ENCODE measurements around the gene ROR1.

The ROR1 gene

GRCh38 chr1:63936276-63936675 is 162.5 kb downstream of the ROR1 start:
- H3K4me1 Mint-ChIP-seq (ENCODE audit: low read depth): no peaks in the 10 kb centered on the region
- no peak overlapping the region for H3K27ac Mint-ChIP-seq
- H3K9me3 Mint-ChIP-seq (ENCODE audit: low read depth): no peaks in the 10 kb centered on the region
- H3K27me3 Mint-ChIP-seq: no peaks in the 10 kb centered on the region
- H3K36me3 Mint-ChIP-seq: no peaks in the 10 kb centered on the region
- H3K4me3 Mint-ChIP-seq: no peak overlapping the region

- H3K36me3 Mint-ChIP-seq: no peaks in the 10 kb centered on the region
- H3K4me1 Mint-ChIP-seq (ENCODE audit: low read depth): no peaks in the 10 kb centered on the region
- H3K9me3 Mint-ChIP-seq (ENCODE audit: low read depth): no peaks in the 10 kb centered on the region
- no peaks in the 10 kb centered on the region for H3K27me3 Mint-ChIP-seq
- H3K4me3 Mint-ChIP-seq: no peak overlapping the region
- no peak overlapping the region for H3K27ac Mint-ChIP-seq
Observed at GRCh38 chr1:63936801-63937200, 163.0 kb downstream of the ROR1 start.

GRCh38 chr1:63937461-63938022 is 163.7 kb downstream of the ROR1 start:
- no peak overlapping the region for H3K4me3 Mint-ChIP-seq
- H3K27me3 Mint-ChIP-seq: no peaks in the 10 kb centered on the region
- no peaks in the 10 kb centered on the region for H3K36me3 Mint-ChIP-seq
- no peaks in the 10 kb centered on the region for H3K9me3 Mint-ChIP-seq (ENCODE audit: low read depth)
- no peaks in the 10 kb centered on the region for H3K4me1 Mint-ChIP-seq (ENCODE audit: low read depth)
- no peak overlapping the region for H3K27ac Mint-ChIP-seq

- Mint-ChIP-seq H3K36me3 (no peaks in the 10 kb centered on the region), H3K4me1 (ENCODE audit: low read depth) (no peaks in the 10 kb centered on the region), H3K27me3 (peaks cover 3% of the 10 kb centered on the region), H3K9me3 (ENCODE audit: low read depth) (no peaks in the 10 kb centered on the region), H3K27ac (no peak overlapping the region), H3K4me3 (no peak overlapping the region)
Observed at GRCh38 chr1:63940440-63940839, 166.6 kb downstream of the ROR1 start.

GRCh38 chr1:63943393-63943792 is 169.6 kb downstream of the ROR1 start:
- H3K27ac Mint-ChIP-seq: no peak overlapping the region
- no peaks in the 10 kb centered on the region for H3K4me1 Mint-ChIP-seq (ENCODE audit: low read depth)
- H3K36me3 Mint-ChIP-seq: no peaks in the 10 kb centered on the region
- no peaks in the 10 kb centered on the region for H3K9me3 Mint-ChIP-seq (ENCODE audit: low read depth)
- peaks cover 3% of the 10 kb centered on the region for H3K27me3 Mint-ChIP-seq
- H3K4me3 Mint-ChIP-seq: no peak overlapping the region

GRCh38 chr1:63945943-63946342 is 172.1 kb downstream of the ROR1 start:
- Mint-ChIP-seq H3K27ac (no peak overlapping the region), H3K27me3 (peaks cover 3% of the 10 kb centered on the region), H3K4me1 (ENCODE audit: low read depth) (no peaks in the 10 kb centered on the region), H3K4me3 (no peak overlapping the region), H3K36me3 (no peaks in the 10 kb centered on the region), H3K9me3 (ENCODE audit: low read depth) (no peaks in the 10 kb centered on the region)

- H3K4me3 Mint-ChIP-seq: no peak overlapping the region
- no peaks in the 10 kb centered on the region for H3K9me3 Mint-ChIP-seq (ENCODE audit: low read depth)
- no peaks in the 10 kb centered on the region for H3K4me1 Mint-ChIP-seq (ENCODE audit: low read depth)
- H3K27ac Mint-ChIP-seq: no peak overlapping the region
- H3K27me3 Mint-ChIP-seq: peaks cover 3% of the 10 kb centered on the region
- no peaks in the 10 kb centered on the region for H3K36me3 Mint-ChIP-seq
Observed at GRCh38 chr1:63946866-63947491, 173.2 kb downstream of the ROR1 start.

GRCh38 chr1:63947904-63948303 is 174.1 kb downstream of the ROR1 start:
- Mint-ChIP-seq H3K27me3 (peaks cover 3% of the 10 kb centered on the region), H3K4me1 (ENCODE audit: low read depth) (no peaks in the 10 kb centered on the region), H3K36me3 (no peaks in the 10 kb centered on the region), H3K9me3 (ENCODE audit: low read depth) (no peaks in the 10 kb centered on the region), H3K4me3 (no peak overlapping the region), H3K27ac (no peak overlapping the region)

GRCh38 chr1:63950023-63950422 is 176.2 kb downstream of the ROR1 start:
- Mint-ChIP-seq H3K27me3 (no peaks in the 10 kb centered on the region), H3K4me3 (no peak overlapping the region), H3K4me1 (ENCODE audit: low read depth) (no peaks in the 10 kb centered on the region), H3K36me3 (no peaks in the 10 kb centered on the region), H3K27ac (no peak overlapping the region), H3K9me3 (ENCODE audit: low read depth) (peaks cover 4% of the 10 kb centered on the region)

GRCh38 chr1:63951059-63951946 is 177.5 kb downstream of the ROR1 start:
- H3K9me3 Mint-ChIP-seq (ENCODE audit: low read depth): peaks cover 4% of the 10 kb centered on the region
- H3K27me3 Mint-ChIP-seq: no peaks in the 10 kb centered on the region
- no peak overlapping the region for H3K27ac Mint-ChIP-seq
- no peaks in the 10 kb centered on the region for H3K4me1 Mint-ChIP-seq (ENCODE audit: low read depth)
- no peaks in the 10 kb centered on the region for H3K36me3 Mint-ChIP-seq
- no peak overlapping the region for H3K4me3 Mint-ChIP-seq

GRCh38 chr1:63954187-63954586 is 180.4 kb downstream of the ROR1 start:
- Mint-ChIP-seq H3K27ac (no peak overlapping the region), H3K27me3 (no peaks in the 10 kb centered on the region), H3K4me3 (no peak overlapping the region), H3K9me3 (ENCODE audit: low read depth) (peaks cover 14% of the 10 kb centered on the region), H3K36me3 (no peaks in the 10 kb centered on the region), H3K4me1 (ENCODE audit: low read depth) (no peaks in the 10 kb centered on the region)

GRCh38 chr1:63955370-63956145 is 181.7 kb downstream of the ROR1 start:
- Mint-ChIP-seq H3K9me3 (ENCODE audit: low read depth) (peaks cover 14% of the 10 kb centered on the region), H3K27ac (no peak overlapping the region), H3K36me3 (no peaks in the 10 kb centered on the region), H3K4me3 (no peak overlapping the region), H3K4me1 (ENCODE audit: low read depth) (no peaks in the 10 kb centered on the region), H3K27me3 (peaks cover 3% of the 10 kb centered on the region)

- H3K27me3 Mint-ChIP-seq: peaks cover 5% of the 10 kb centered on the region
- no peak overlapping the region for H3K4me3 Mint-ChIP-seq
- no peaks in the 10 kb centered on the region for H3K36me3 Mint-ChIP-seq
- H3K27ac Mint-ChIP-seq: no peak overlapping the region
- H3K9me3 Mint-ChIP-seq (ENCODE audit: low read depth): peaks cover 12% of the 10 kb centered on the region
- H3K4me1 Mint-ChIP-seq (ENCODE audit: low read depth): no peaks in the 10 kb centered on the region
Observed at GRCh38 chr1:63958556-63958955, 184.7 kb downstream of the ROR1 start.

- peaks cover 10% of the 10 kb centered on the region for H3K9me3 Mint-ChIP-seq (ENCODE audit: low read depth)
- H3K27me3 Mint-ChIP-seq: peaks cover 5% of the 10 kb centered on the region
- no peak overlapping the region for H3K27ac Mint-ChIP-seq
- H3K4me3 Mint-ChIP-seq: no peak overlapping the region
- H3K4me1 Mint-ChIP-seq (ENCODE audit: low read depth): no peaks in the 10 kb centered on the region
- H3K36me3 Mint-ChIP-seq: no peaks in the 10 kb centered on the region
Observed at GRCh38 chr1:63960326-63960725, 186.5 kb downstream of the ROR1 start.

- Mint-ChIP-seq H3K4me3 (no peak overlapping the region), H3K36me3 (no peaks in the 10 kb centered on the region), H3K4me1 (ENCODE audit: low read depth) (peaks cover 3% of the 10 kb centered on the region), H3K27ac (no peak overlapping the region), H3K9me3 (ENCODE audit: low read depth) (no peaks in the 10 kb centered on the region), H3K27me3 (peaks cover 7% of the 10 kb centered on the region)
Observed at GRCh38 chr1:63966016-63966415, 192.2 kb downstream of the ROR1 start.
